GM12878 (cell line): ENCODE data around the gene ETF1. TPM values are rescaled to one million over a fixed set of nuclear protein-coding genes. Genes with fewer than 3 reads are reported as not detected.
A peak's percentile ranks its signal among the peaks of the same experiment; 100 is the strongest.

Experiments used
- ASH2L ChIP-seq: fragments of 300-600, 200-600 bp; sonication (generic); IDR thresholded peaks from 2 replicates; pipeline ENCODE4 v1.6.1; 2017; ENCODE audit warnings: low read depth, mild to moderate bottlenecking, borderline replicate concordance
- BACH1 ChIP-seq: fragments of 450-650 bp; IDR thresholded peaks from 2 replicates; pipeline ENCODE4 v1.6.1; 2017; ENCODE audit warnings: mild to moderate bottlenecking, borderline replicate concordance
- BRCA1 ChIP-seq: IDR thresholded peaks from 2 replicates; pipeline ENCODE4 v1.6.1; 2011; ENCODE audit warnings: low read depth, low read length, improper control_type of control experiment
- CBFB ChIP-seq: IDR thresholded peaks from 2 replicates; pipeline ENCODE4 v1.6.1; 2016; ENCODE audit warnings: antibody characterized with exemption, low read depth
- CEBPZ ChIP-seq: fragments of 150-350 bp; IDR thresholded peaks from 2 replicates; pipeline ENCODE4 v1.6.1; 2016; ENCODE audit warnings: low read depth, low read length
- CREB1 ChIP-seq: IDR thresholded peaks from 2 replicates; pipeline ENCODE4 v1.6.1; 2012; ENCODE audit warnings: low read depth, mild to moderate bottlenecking, inconsistent platforms
- ELK1 ChIP-seq: IDR thresholded peaks from 2 replicates; pipeline ENCODE4 v1.6.1; 2012; ENCODE audit warnings: low read depth, low read length, improper control_type of control experiment
- ESRRA ChIP-seq: IDR thresholded peaks from 2 replicates; pipeline ENCODE4 v1.6.1; 2012; ENCODE audit warnings: mild to moderate bottlenecking, low read length, improper control_type of control experiment
- HCFC1 ChIP-seq: fragments of 150-350 bp; IDR thresholded peaks from 2 replicates; pipeline ENCODE4 v1.6.1; 2014; ENCODE audit warnings: low read length
- HDAC2 ChIP-seq: fragments of 200-600 bp; sonication (generic); IDR thresholded peaks from 2 replicates; pipeline ENCODE4 v1.6.1; 2017
- HDAC6 ChIP-seq: fragments of 200-600 bp; sonication (generic); IDR thresholded peaks from one replicate; pipeline ENCODE4 v1.8.0; 2017; ENCODE audit warnings: antibody characterized with exemption; ENCODE audit not compliant: unreplicated experiment
- JUNB ChIP-seq: IDR thresholded peaks from 2 replicates; pipeline ENCODE4 v1.6.1; 2016; ENCODE audit warnings: antibody characterized with exemption, mild to moderate bottlenecking
- LARP7 ChIP-seq: fragments of 450-650 bp; IDR thresholded peaks from 2 replicates; pipeline ENCODE4 v1.6.1; 2017; ENCODE audit warnings: mild to moderate bottlenecking
- MYB ChIP-seq: fragments of 150-350 bp; IDR thresholded peaks from 2 replicates; pipeline ENCODE4 v1.6.1; 2014; ENCODE audit warnings: mild to moderate bottlenecking, low read depth, low read length, borderline replicate concordance
- REST ChIP-seq: IDR thresholded peaks from 2 replicates; pipeline ENCODE4 v1.6.1; 2012; ENCODE audit warnings: mild to moderate bottlenecking, low read depth, low read length
- SP1 ChIP-seq: IDR thresholded peaks from one replicate; pipeline ENCODE4 v1.6.1; 2011; ENCODE audit warnings: low read depth, low read length
- SREBF2 ChIP-seq: IDR thresholded peaks from 2 replicates; pipeline ENCODE4 v1.6.1; 2012; ENCODE audit warnings: mild to moderate bottlenecking, low read length
- TARDBP ChIP-seq: IDR thresholded peaks from 2 replicates; pipeline ENCODE4 v1.6.1; 2016; ENCODE audit warnings: borderline replicate concordance
- ZNF592 ChIP-seq: fragments of 450-650 bp; IDR thresholded peaks from 2 replicates; pipeline ENCODE4 v1.6.1; 2017; ENCODE audit warnings: mild to moderate bottlenecking, moderate library complexity
- ZNF622 ChIP-seq: fragments of 450-650 bp; IDR thresholded peaks from 2 replicates; pipeline ENCODE4 v1.6.1; 2017; ENCODE audit warnings: mild to moderate bottlenecking, inconsistent platforms
- polyA plus RNA-seq, 11 experiments: library from polyadenylated mRNA; depleted of rRNA in 4 of 11; unstranded in 6 of 11; stranded (reverse) in 5 of 11; fragments of >200 nt; fragmentation: Nextera tagmentation in 4 of 11; fragmentation: Illumina TruSeq in 1 of 11; extraction: Ambion mirVana in 4 of 11; extraction: Trizol in 1 of 11; gene quantifications; 1 replicate in 1 of 11; 2 replicates in 10 of 11; pipeline versions ENCODE4 v1.2.1 to v1.2.3, GENCODE V29; 2011 to 2016; ENCODE audit warnings: inconsistent platforms in 2 of 11, missing spikeins in 2 of 11, low read depth in 1 of 11
- total RNA-seq, 4 experiments: library from RNA; depleted of rRNA in 3 of 4; stranded (reverse); fragments of >200 nt in 3 of 4; fragmentation: Illumina TruSeq in 1 of 4; extraction: Trizol in 1 of 4; gene quantifications; 2 replicates each; pipeline versions ENCODE4 v1.2.1 to v1.2.3, GENCODE V29; 2013 to 2021

The ETF1 gene
- total and polyA plus RNA-seq, 10 of the 15 experiments (the other 5 are each of a cell fraction or from before 2014, with no cell fraction given): 29.8 to 145 (median 108) TPM

- TF ChIP-seq REST (no peak), SREBF2 (no peak), CREB1 (peak; percentile 97), CEBPZ (no peak), ZNF622 (no peak), CBFB (peak; percentile 81; the same call in 1 of the 2 replicates), ELK1 (peak; percentile 88), MYB (no peak), HDAC6 (no peak), ESRRA (no peak; the same call in 1 of the 2 replicates), ASH2L (no peak; the same call in 1 of the 2 replicates), JUNB (no peak), BACH1 (peak; percentile 45), HDAC2 (no peak), BRCA1 (peak; percentile 86), TARDBP (peak; percentile 60; the same call in 1 of the 2 replicates), HCFC1 (peak; percentile 68), ZNF592 (no peak; the same call in 1 of the 2 replicates), SP1 (peak; percentile 93), LARP7 (peak; percentile 70)
Measured at GRCh38 chr5:138542956-138543729, at the start of gene ETF1 (continued).
